ENCODE measurements around the gene DLEC1. TPM values are rescaled to one million over a fixed set of nuclear protein-coding genes. Genes with fewer than 3 reads are reported as not detected.
A peak's percentile ranks its signal among the peaks of the same experiment; 100 is the strongest.

DLEC1 gene
- total RNA-seq, result 0.11 TPM

- H3K27me3 ChIP-seq, result no peaks in the 10 kb centered on the region
- no peaks in the 10 kb centered on the region for H3K36me3 ChIP-seq
- TF ChIP-seq CTCF (IDR thresholded peaks at IDR 0.05), result no peak
- H3K9me3 ChIP-seq, result no peaks in the 10 kb centered on the region
- no peak within 1 kb of the TSS for H3K27ac ChIP-seq
- peaks cover 0 to 9% of the 10 kb centered on the region in 2 donors for H3K4me1 ChIP-seq
- intact Hi-C loops (cut with DNase I), result no loop called here
- H3K4me3 ChIP-seq, result peak within 1 kb of the TSS; percentile 68 to 73
- peak in 1 of 2 donors; percentile 85 for DNase-seq (ENCODE audit: low spot score in 2 of 2)
These were observed at the start of gene DLEC1 for GRCh38 chr3:38039101-38039898. Gene DLEC1, plus strand, starts transcription at chr3:38039208. Its CDS starts 18 bp downstream, at chr3:38039226.

- H3K4me3 ChIP-seq, result no peak overlapping the region
- intact Hi-C loops (cut with DNase I), result no loop called here
- H3K27me3 ChIP-seq, result no peaks in the 10 kb centered on the region
- peaks cover 0 to 8% of the 10 kb centered on the region in 2 donors for H3K4me1 ChIP-seq
- H3K9me3 ChIP-seq, result no peaks in the 10 kb centered on the region
- no peak for TF ChIP-seq CTCF (IDR thresholded peaks at IDR 0.05)
- DNase-seq (ENCODE audit: low spot score in 2 of 2), result no peak
- H3K27ac ChIP-seq, result no peak overlapping the region
- H3K36me3 ChIP-seq, result no peaks in the 10 kb centered on the region
These were observed 49.1 kb upstream of the DLEC1 start for GRCh38 chr3:37989821-37990480.

GRCh38 chr3:37990527-37990926, 48.5 kb upstream of the DLEC1 start, which contains the start of gene VILL:
Gene VILL, plus strand, starts transcription at chr3:37990786. Its CDS starts 2,887 bp downstream, at chr3:37993673.
- TF ChIP-seq CTCF (IDR thresholded peaks at IDR 0.05), result no peak
- no peak within 1 kb of the TSS for H3K27ac ChIP-seq
- no peaks in the 10 kb centered on the region for H3K27me3 ChIP-seq
- no peak within 1 kb of the TSS for H3K4me3 ChIP-seq
- H3K9me3 ChIP-seq, result no peaks in the 10 kb centered on the region
- H3K36me3 ChIP-seq, result no peaks in the 10 kb centered on the region
- H3K4me1 ChIP-seq, result peaks cover 0 to 10% of the 10 kb centered on the region in 2 donors
- intact Hi-C loops (cut with DNase I), result no loop called here
- DNase-seq (ENCODE audit: low spot score in 2 of 2), result no peak

GRCh38 chr3:37991109-37991508, 47.9 kb upstream of the DLEC1 start:
- Histone ChIP-seq H3K4me3 (no peak overlapping the region), H3K27me3 (no peaks in the 10 kb centered on the region), H3K36me3 (no peaks in the 10 kb centered on the region), H3K27ac (no peak overlapping the region), H3K4me1 (peaks cover 0 to 10% of the 10 kb centered on the region in 2 donors), H3K9me3 (no peaks in the 10 kb centered on the region)
- DNase-seq (ENCODE audit: low spot score in 2 of 2), result no peak
- intact Hi-C loops (cut with DNase I), result no loop called here
- no peak for TF ChIP-seq CTCF (IDR thresholded peaks at IDR 0.05)

- Histone ChIP-seq H3K9me3 (no peaks in the 10 kb centered on the region), H3K27me3 (no peaks in the 10 kb centered on the region), H3K4me1 (peaks cover 0 to 10% of the 10 kb centered on the region in 2 donors), H3K36me3 (no peaks in the 10 kb centered on the region), H3K4me3 (no peak overlapping the region), H3K27ac (no peak overlapping the region)
- intact Hi-C loops (cut with DNase I), result no loop called here
- TF ChIP-seq CTCF (IDR thresholded peaks at IDR 0.05), result no peak
- DNase-seq (ENCODE audit: low spot score in 2 of 2), result no peak
These were observed 47.2 kb upstream of the DLEC1 start for GRCh38 chr3:37991823-37992222.

All from ascending aorta (tissue), 2 donors.